ENCODE data around the gene ANXA11.
"Not testable (repeated sequence)": the region's sequence is repeated elsewhere in the genome, so short reads cannot be mapped to it uniquely, and the experiment has no call there.

The ANXA11 gene

GRCh38 chr10:80207768-80208370 is 2.5 kb upstream of the ANXA11 start:
- DNase-seq (ENCODE audit: low spot score) = no peak

GRCh38 chr10:80206277-80206655 is 929 bp upstream of the ANXA11 start:
- DNase-seq (ENCODE audit: low spot score) = no peak

- DNase-seq (ENCODE audit: low spot score) = peak; percentile 9
Measured at GRCh38 chr10:80204677-80205476, 460 bp downstream of the ANXA11 start.

- DNase-seq (ENCODE audit: low spot score) = peak; percentile 7
Measured at GRCh38 chr10:80203835-80204676, 1.3 kb downstream of the ANXA11 start.

- DNase-seq (ENCODE audit: low spot score) = peak; percentile 70
Measured at GRCh38 chr10:80202934-80203834, 2.2 kb downstream of the ANXA11 start.

GRCh38 chr10:80202530-80202929 is 2.8 kb downstream of the ANXA11 start:
- not testable (repeated sequence) for DNase-seq (ENCODE audit: low spot score)

- no peak for DNase-seq (ENCODE audit: low spot score)
Measured at GRCh38 chr10:80201608-80202141, 3.7 kb downstream of the ANXA11 start.

- DNase-seq (ENCODE audit: low spot score) = no peak
Measured at GRCh38 chr10:80200687-80201086, 4.7 kb downstream of the ANXA11 start.

- DNase-seq (ENCODE audit: low spot score) = no peak
Measured at GRCh38 chr10:80200259-80200658, 5.1 kb downstream of the ANXA11 start.

GRCh38 chr10:80199828-80200227 is 5.5 kb downstream of the ANXA11 start:
- DNase-seq (ENCODE audit: low spot score) = no peak

- DNase-seq (ENCODE audit: low spot score) = no peak
Measured at GRCh38 chr10:80197972-80198916, 7.1 kb downstream of the ANXA11 start.

- DNase-seq (ENCODE audit: low spot score) = no peak
Measured at GRCh38 chr10:80196950-80197315, 8.4 kb downstream of the ANXA11 start.

- peak; percentile 40 for DNase-seq (ENCODE audit: low spot score)
Measured at GRCh38 chr10:80196270-80196949, 8.9 kb downstream of the ANXA11 start.

- DNase-seq (ENCODE audit: low spot score) = no peak
Measured at GRCh38 chr10:80195046-80195574, 10.2 kb downstream of the ANXA11 start.

- no peak for DNase-seq (ENCODE audit: low spot score)
Measured at GRCh38 chr10:80194373-80195045, 10.8 kb downstream of the ANXA11 start.

GRCh38 chr10:80192553-80192952 is 12.8 kb downstream of the ANXA11 start:
- DNase-seq (ENCODE audit: low spot score) = no peak

- DNase-seq (ENCODE audit: low spot score) = no peak
Measured at GRCh38 chr10:80191589-80192270, 13.6 kb downstream of the ANXA11 start.

GRCh38 chr10:80188713-80189112 is 16.6 kb downstream of the ANXA11 start:
- DNase-seq (ENCODE audit: low spot score) = no peak

Data from NAMALWA (cell line).